Activated gamma-delta T cell treated with anti-CD3 and anti-CD28 coated beads, Interleukin-2, amount 50 U/mL, for 16 hours (primary cell): ENCODE measurements around the gene STIL.
"Not testable (repeated sequence)": the region's sequence is repeated elsewhere in the genome, so short reads cannot be mapped to it uniquely, and the experiment has no call there.

Source experiments
- DNase-seq: peaks from one replicate; pipeline ENCODE4 v3.0.0-alpha.2; 2020; ENCODE audit warnings: low read depth

STIL gene

GRCh38 chr1:47313915-47314664, at the start of gene STIL:
Gene STIL (minus strand): TSS chr1:47314147. CDS start chr1:47310319, 3,828 bp downstream.
- DNase-seq, result peak; percentile 95

GRCh38 chr1:47362828-47363227, 48.9 kb upstream of the STIL start:
- no peak for DNase-seq

- DNase-seq, result no peak
Observed at GRCh38 chr1:47361380-47361779, 47.4 kb upstream of the STIL start.

GRCh38 chr1:47351305-47351704, 37.4 kb upstream of the STIL start:
- no peak for DNase-seq

GRCh38 chr1:47348246-47348645, 34.3 kb upstream of the STIL start:
- DNase-seq, result no peak

GRCh38 chr1:47347735-47348134, 33.8 kb upstream of the STIL start:
- no peak for DNase-seq

- DNase-seq, result not testable (repeated sequence)
Observed at GRCh38 chr1:47346979-47347378, 33.0 kb upstream of the STIL start.

- DNase-seq, result no peak
Observed at GRCh38 chr1:47340227-47340626, 26.3 kb upstream of the STIL start.

- no peak for DNase-seq
Observed at GRCh38 chr1:47338249-47339077, 24.5 kb upstream of the STIL start.

- no peak for DNase-seq
Observed at GRCh38 chr1:47337350-47337749, 23.4 kb upstream of the STIL start.

- DNase-seq, result no peak
Observed at GRCh38 chr1:47334765-47335435, 21.0 kb upstream of the STIL start.

GRCh38 chr1:47333922-47334764, 20.2 kb upstream of the STIL start:
- peak; percentile 47 for DNase-seq

- DNase-seq, result peak; percentile 62
Observed at GRCh38 chr1:47333578-47333921, 19.6 kb upstream of the STIL start, which contains the start of gene CMPK1. Gene CMPK1 (plus strand): TSS chr1:47333790. CDS start chr1:47333946, 156 bp downstream.

GRCh38 chr1:47332779-47333577, 19.0 kb upstream of the STIL start:
- DNase-seq, result no peak

GRCh38 chr1:47331875-47332274, 17.9 kb upstream of the STIL start:
- DNase-seq, result no peak

GRCh38 chr1:47330212-47330611, 16.3 kb upstream of the STIL start:
- DNase-seq, result no peak

GRCh38 chr1:47328992-47329391, 15.0 kb upstream of the STIL start:
- DNase-seq, result no peak

GRCh38 chr1:47326271-47326670, 12.3 kb upstream of the STIL start:
- no peak for DNase-seq

- no peak for DNase-seq
Observed at GRCh38 chr1:47325528-47325927, 11.6 kb upstream of the STIL start.

- DNase-seq, result no peak
Observed at GRCh38 chr1:47324682-47325081, 10.7 kb upstream of the STIL start.

- no peak for DNase-seq
Observed at GRCh38 chr1:47323599-47324031, 9.7 kb upstream of the STIL start.
